ENCODE data around the gene EBF4.

GRCh38 chr20:2798095-2798805, 105.7 kb downstream of the EBF4 start:
- TF ChIP-seq JUND (IDR thresholded peaks at IDR 0.05; ENCODE audit: low read depth, low read length) (no peak), SMC3 (IDR thresholded peaks at IDR 0.05; ENCODE audit: borderline replicate concordance, low read length) (no peak), BHLHE40 (IDR thresholded peaks at IDR 0.05; ENCODE audit: borderline replicate concordance in 1 of 2, low read depth in 2 of 2, low read length in 1 of 2) (no peak), BCL11A (IDR thresholded peaks at IDR 0.05; ENCODE audit: low read depth, low read length) (no peak)

Data from GM12878 (cell line).